NB4 (cell line): Measurements from ENCODE around the gene WNT6.
A peak's percentile ranks its signal among the peaks of the same experiment; 100 is the strongest.

Experiments used
- DNase-seq: peaks from one replicate; pipeline ENCODE4 v3.0.0; 2010; ENCODE audit warnings: low read depth
- H3K4me3 ChIP-seq: one replicate; pipeline ENCODE4 v1.5.1; 2011; ENCODE audit warnings: mild to moderate bottlenecking, low read depth, low read length, moderate library complexity
- CTCF ChIP-seq: IDR thresholded peaks from one replicate; pipeline ENCODE4 v1.5.1; 2012; ENCODE audit warnings: low read depth, low read length
- MAX ChIP-seq: IDR thresholded peaks from 2 replicates; pipeline ENCODE4 v1.6.1; 2011; ENCODE audit warnings: low read depth, low read length
- MYC ChIP-seq: IDR thresholded peaks from 2 replicates; pipeline ENCODE4 v1.6.1; 2011; ENCODE audit warnings: low read depth, low read length
- POLR2A ChIP-seq: IDR thresholded peaks from 2 replicates; pipeline ENCODE4 v1.6.1; 2011; ENCODE audit warnings: mild to moderate bottlenecking; ENCODE audit not compliant: insufficient read length; ENCODE audit errors: extremely low read depth

Gene WNT6

GRCh38 chr2:218895759-218896500, 36.3 kb downstream of the WNT6 start:
- no peak overlapping the region for H3K4me3 ChIP-seq

GRCh38 chr2:218896501-218897393, 37.1 kb downstream of the WNT6 start:
- no peak for TF ChIP-seq MYC
- peak; percentile 4; the same call in 1 of the 2 replicates for TF ChIP-seq MAX
- H3K4me3 ChIP-seq = no peak overlapping the region
- peak; percentile 89 for DNase-seq

More at GRCh38 chr2:218895759-218896500, 36.3 kb downstream of the WNT6 start:
- no peak for TF ChIP-seq MAX
- TF ChIP-seq MYC = no peak
- no peak for TF ChIP-seq POLR2A
- TF ChIP-seq CTCF = no peak
- no peak for DNase-seq

- no peak for TF ChIP-seq CTCF
- TF ChIP-seq POLR2A = no peak
- TF ChIP-seq MYC = no peak
- no peak for TF ChIP-seq MAX
- DNase-seq = no peak
- no peak overlapping the region for H3K4me3 ChIP-seq
These were observed 37.9 kb downstream of the WNT6 start for GRCh38 chr2:218897394-218898108.

- peak; percentile 81 for DNase-seq
- no peak overlapping the region for H3K4me3 ChIP-seq
- TF ChIP-seq POLR2A (no peak), MYC (no peak), CTCF (peak; percentile 81), MAX (peak; percentile 56; the same call in 1 of the 2 replicates)
These were observed 38.7 kb downstream of the WNT6 start for GRCh38 chr2:218898109-218898878.

GRCh38 chr2:218899147-218899546, 39.5 kb downstream of the WNT6 start:
- H3K4me3 ChIP-seq = no peak overlapping the region
- TF ChIP-seq POLR2A = no peak
- no peak for TF ChIP-seq MYC
- no peak for TF ChIP-seq MAX
- TF ChIP-seq CTCF = no peak
- no peak for DNase-seq
